HCT116 (cell line): Measurements from ENCODE around the gene SPATA16. TPM values are rescaled to one million over a fixed set of nuclear protein-coding genes. Genes with fewer than 3 reads are reported as not detected.

ENCODE experiments used
- ATAC-seq: fragments of 200-7000 bp; cut with Tn5 transposase; 2 replicates; pipeline ENCODE4 v1.9.1; 2020; ENCODE audit warnings: mild to moderate bottlenecking, moderate library complexity
- BruUV-seq: library from RNA; stranded (reverse); fragments of 400-500 nt; replicated peaks from 2 replicates; lab custom pipeline; 2021; lab: Mats Ljungman, UMichigan
- CTCF ChIA-PET: fragments of 300-600 bp; sonication (Branson Sonifier 250); formaldehyde crosslinking; loops from one replicate; lab custom pipeline; 2021; ENCODE audit warnings: antibody characterized with exemption; lab: Charles Lee
- POLR2A ChIA-PET: fragments of 300-600, 350-600 bp; sonication (Branson Sonifier 250); formaldehyde crosslinking; loops from one replicate; lab custom pipeline; 2021; ENCODE audit warnings: antibody characterized with exemption; lab: Charles Lee
- RAD21 ChIA-PET, 2 experiments: fragments of 300-600 bp; sonication (Branson Sonifier 250); formaldehyde crosslinking; loops; one replicate each; lab custom pipeline; 2023; ENCODE audit warnings: low total read pairs in 2 of 2; ENCODE audit not compliant: uncharacterized antibody in 2 of 2, unreplicated experiment in 2 of 2, low non-redundant PET in 1 of 2; lab: Charles Lee
- DNase-seq: peaks from one replicate; pipeline ENCODE4 v3.0.0-alpha.2; 2010; ENCODE audit warnings: low read depth, low spot score
- H2AFZ ChIP-seq: fragments of 200-600 bp; shearing (Covaris generic), sonication (generic); 2 replicates; pipeline ENCODE4 v1.6.1; 2017; ENCODE audit warnings: low read depth, mixed run types, mixed read lengths, antibody characterized with exemption, low read length; ENCODE audit not compliant: poor library complexity, severe bottlenecking
- H3K27ac ChIP-seq: 2 replicates; pipeline ENCODE4 v1.5.1; 2012; ENCODE audit warnings: low read depth, low read length
- H3K27me3 ChIP-seq: fragments of 200-600 bp; sonication (generic); 2 replicates; pipeline ENCODE4 v1.6.1; 2016; ENCODE audit warnings: mixed run types, low read length, mixed read lengths; ENCODE audit not compliant: insufficient read depth
- H3K36me3 ChIP-seq, 2 experiments: fragments of 200-500 bp in 1 of 2; fragments of 200-600 bp in 1 of 2; sonication (Bioruptor generic) in 1 of 2; sonication (generic) in 1 of 2; 2 replicates each; pipeline versions ENCODE4 v1.5.1 to v1.6.1; 2014 to 2016; ENCODE audit warnings: low read length in 2 of 2, inconsistent platforms in 1 of 2, mixed read lengths in 1 of 2, mixed run types in 1 of 2; ENCODE audit not compliant: insufficient read depth in 2 of 2, control insufficient read depth in 1 of 2
- H3K4me1 ChIP-seq, 2 experiments: fragments of 200-600 bp in 1 of 2; sonication (generic) in 1 of 2; 2 replicates each; pipeline versions ENCODE4 v1.5.1 to v1.6.1; 2012 to 2017; ENCODE audit warnings: low read length in 2 of 2, inconsistent platforms in 1 of 2, mild to moderate bottlenecking in 1 of 2, mixed read lengths in 1 of 2, mixed run types in 1 of 2, moderate library complexity in 1 of 2; ENCODE audit not compliant: insufficient read depth in 2 of 2, control insufficient read depth in 1 of 2
- H3K4me2 ChIP-seq: fragments of 200-600 bp; sonication (generic); 2 replicates; pipeline ENCODE4 v1.6.1; 2017; ENCODE audit warnings: mixed run types, low read length, mixed read lengths
- H3K4me3 ChIP-seq, 2 experiments: fragments of 200-600 bp in 1 of 2; sonication (generic) in 1 of 2; replicated peaks in 1 of 2; 2 replicates each; pipeline ENCODE4 v1.5.1; 2011 to 2016; ENCODE audit warnings: low read length in 2 of 2, control low read depth in 1 of 2, low read depth in 1 of 2, mild to moderate bottlenecking in 1 of 2, mixed read lengths in 1 of 2, mixed run types in 1 of 2
- H3K79me2 ChIP-seq: fragments of 200-600 bp; sonication (generic); 2 replicates; pipeline ENCODE4 v1.6.1; 2017; ENCODE audit warnings: mild to moderate bottlenecking, mixed run types, low read length, moderate library complexity, mixed read lengths; ENCODE audit not compliant: insufficient read depth
- H3K9ac ChIP-seq: fragments of 200-600 bp; sonication (generic); 2 replicates; pipeline ENCODE4 v1.6.1; 2016; ENCODE audit warnings: low read length, mixed read lengths
- H3K9me2 ChIP-seq: fragments of 200-600 bp; sonication (generic), shearing (Covaris generic); 2 replicates; pipeline ENCODE4 v1.6.1; 2017; ENCODE audit warnings: mixed run types, mild to moderate bottlenecking, moderate library complexity; ENCODE audit not compliant: insufficient read depth
- H3K9me3 ChIP-seq, 2 experiments: fragments of 200-500 bp in 1 of 2; fragments of 200-600 bp in 1 of 2; sonication (Bioruptor generic) in 1 of 2; sonication (generic) in 1 of 2; 2 replicates each; pipeline ENCODE4 v1.6.1; 2014 to 2017; ENCODE audit warnings: low read length in 2 of 2, mixed read lengths in 2 of 2, inconsistent platforms in 1 of 2, low read depth in 1 of 2, mild to moderate bottlenecking in 1 of 2, mixed run types in 1 of 2, moderate library complexity in 1 of 2; ENCODE audit not compliant: control insufficient read depth in 1 of 2, insufficient read depth in 1 of 2
- H4K20me1 ChIP-seq: fragments of 200-600 bp; sonication (generic), shearing (Covaris generic); 2 replicates; pipeline ENCODE4 v1.6.1; 2017; ENCODE audit warnings: mixed run types, mild to moderate bottlenecking, moderate library complexity; ENCODE audit not compliant: insufficient read depth
- ATF3 ChIP-seq: IDR thresholded peaks from 2 replicates; pipeline ENCODE4 v1.6.1; 2012
- CEBPB ChIP-seq: IDR thresholded peaks from 2 replicates; pipeline ENCODE4 v1.6.1; 2012; ENCODE audit warnings: low read depth
- EGR1 ChIP-seq: IDR thresholded peaks from 2 replicates; pipeline ENCODE4 v1.6.1; 2012; ENCODE audit warnings: low read depth
- ELF1 ChIP-seq: IDR thresholded peaks from 2 replicates; pipeline ENCODE4 v1.6.1; 2012; ENCODE audit warnings: low read depth, borderline replicate concordance
- EZH2phosphoT487 ChIP-seq: fragments of 200-600 bp; IDR thresholded peaks from 2 replicates; pipeline ENCODE4 v1.6.1; 2018; ENCODE audit warnings: antibody characterized with exemption, borderline replicate concordance
- JUND ChIP-seq: IDR thresholded peaks from 2 replicates; pipeline ENCODE4 v1.6.1; 2012
- MAX ChIP-seq: IDR thresholded peaks from 2 replicates; pipeline ENCODE4 v1.6.1; 2012
- POLR2A ChIP-seq: IDR thresholded peaks from 2 replicates; pipeline ENCODE4 v1.7.0; 2011; ENCODE audit warnings: borderline replicate concordance; ENCODE audit not compliant: insufficient read depth, insufficient read length; ENCODE audit errors: extremely low read depth
- RAD21 ChIP-seq: IDR thresholded peaks from 2 replicates; pipeline ENCODE4 v1.6.1; 2012; ENCODE audit warnings: low read depth, mild to moderate bottlenecking
- REST ChIP-seq: IDR thresholded peaks from 2 replicates; pipeline ENCODE4 v1.6.1; 2012; ENCODE audit warnings: low read depth
- SIN3A ChIP-seq: IDR thresholded peaks from 2 replicates; pipeline ENCODE4 v1.6.1; 2012; ENCODE audit warnings: low read depth
- SP1 ChIP-seq: IDR thresholded peaks from 2 replicates; pipeline ENCODE4 v1.6.1; 2012; ENCODE audit warnings: low read depth
- TCF7L2 ChIP-seq: IDR thresholded peaks from 2 replicates; pipeline ENCODE4 v1.7.0; 2011; ENCODE audit warnings: borderline replicate concordance, inconsistent platforms; ENCODE audit not compliant: insufficient read depth, insufficient read length; ENCODE audit errors: extremely low read depth
- YY1 ChIP-seq: IDR thresholded peaks from 2 replicates; pipeline ENCODE4 v1.6.1; 2011; ENCODE audit warnings: low read length, low read depth, moderate library complexity, mild to moderate bottlenecking; ENCODE audit not compliant: insufficient replicate concordance; ENCODE audit errors: extremely low read depth
- ZBTB33 ChIP-seq: IDR thresholded peaks from 2 replicates; pipeline ENCODE4 v1.6.1; 2011; ENCODE audit warnings: mild to moderate bottlenecking, low read length, moderate library complexity; ENCODE audit not compliant: insufficient replicate concordance; ENCODE audit errors: extremely low read depth
- intact Hi-C: fragments of 100-400 bp; cut with micrococcal nuclease; formaldehyde crosslinking; loops from 2 replicates; pipeline ENCODE4 v1.10.0; 2022
- total RNA-seq: library from RNA; stranded (reverse); gene quantifications from one replicate; pipeline ENCODE4 v1.2.1, GENCODE V29; 2021; ENCODE audit not compliant: unreplicated experiment

The SPATA16 gene
- total RNA-seq, 1 experiment from 2014 or later, result not detected

DNA sequence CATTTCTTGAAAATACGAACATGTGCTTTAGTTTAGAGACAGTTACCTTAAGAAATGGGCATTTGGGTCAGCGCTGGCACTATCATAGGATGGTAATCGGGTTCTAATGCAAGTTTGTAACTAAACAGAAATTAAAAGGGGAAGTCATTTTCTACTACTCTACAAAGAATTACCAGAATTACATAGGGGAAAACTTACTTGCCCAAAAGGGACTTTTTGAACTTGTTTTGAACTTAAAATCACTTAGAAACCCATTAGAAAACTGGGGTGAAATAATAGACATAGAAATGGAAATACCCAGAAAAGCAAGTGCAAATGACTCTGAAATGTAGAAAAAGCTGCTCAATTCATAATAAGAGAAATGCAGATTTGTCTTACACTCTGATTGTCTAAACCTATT lies 44.9 kb downstream of the SPATA16 start:
- ATAC-seq (no peak), DNase-seq (no peak)
- no peak overlapping the region for H3K4me3 ChIP-seq
- ChIA-PET CTCF (no interaction called here), RAD21 (no interaction called here), POLR2A (no interaction called here)
- TF ChIP-seq ATF3 (no peak), MAX (no peak), SIN3A (no peak), RAD21 (no peak)
- H3K27me3 ChIP-seq, result no peaks in the 10 kb centered on the region
- no peak overlapping the region for H3K4me2 ChIP-seq
- no peaks in the 10 kb centered on the region for H3K9me3 ChIP-seq
- H3K27ac ChIP-seq, result no peak overlapping the region
- no peaks in the 10 kb centered on the region for H3K36me3 ChIP-seq
- intact Hi-C loops, result no loop called here
- no peak overlapping the region for H2AFZ ChIP-seq
- H3K9ac ChIP-seq, result no peak overlapping the region
- H3K79me2 ChIP-seq, result no peaks in the 10 kb centered on the region
- peaks cover 0 to 6% of the 10 kb centered on the region in 2 experiments; a peak in 2 of 4 replicates for H3K4me1 ChIP-seq
- BruUV-seq, result no TSS peak
- no peaks in the 10 kb centered on the region for H3K9me2 ChIP-seq
- no peaks in the 10 kb centered on the region for H4K20me1 ChIP-seq

GRCh38 chr3:173092038-173092437 lies 49.0 kb downstream of the SPATA16 start:
- H3K27ac ChIP-seq, result no peak overlapping the region
- H3K9me3 ChIP-seq, result no peaks in the 10 kb centered on the region
- H3K36me3 ChIP-seq, result no peaks in the 10 kb centered on the region
- DNase-seq (no peak), ATAC-seq (no peak)
- H3K9me2 ChIP-seq, result no peaks in the 10 kb centered on the region
- no peak overlapping the region for H2AFZ ChIP-seq
- no peaks in the 10 kb centered on the region for H3K27me3 ChIP-seq
- H3K4me1 ChIP-seq, result peaks cover 0 to 3% of the 10 kb centered on the region in 2 experiments; a peak in 2 of 4 replicates
- ChIA-PET POLR2A (no interaction called here), CTCF (no interaction called here), RAD21 (no interaction called here)
- H3K9ac ChIP-seq, result no peak overlapping the region
- no peaks in the 10 kb centered on the region for H3K79me2 ChIP-seq
- no peak overlapping the region for H3K4me2 ChIP-seq
- intact Hi-C loops, result no loop called here
- H3K4me3 ChIP-seq, result no peak overlapping the region
- BruUV-seq, result no TSS peak
- H4K20me1 ChIP-seq, result no peaks in the 10 kb centered on the region
- TF ChIP-seq JUND, result no peak
- TF ChIP-seq YY1, result no peak
- no peak for TF ChIP-seq MAX
- no peak for TF ChIP-seq SP1
- no peak for TF ChIP-seq TCF7L2
- no peak for TF ChIP-seq POLR2A
- TF ChIP-seq ELF1, result no peak
- no peak for TF ChIP-seq EZH2phosphoT487
- TF ChIP-seq CEBPB, result no peak
- TF ChIP-seq REST, result no peak
- no peak for TF ChIP-seq SIN3A
- no peak for TF ChIP-seq EGR1
- TF ChIP-seq ZBTB33, result no peak
